IMR-90 (cell line): ENCODE results near the gene VPS35L. TPM values are rescaled to one million over a fixed set of nuclear protein-coding genes. Genes with fewer than 3 reads are reported as not detected.

Experiments
- ATAC-seq: fragments of 200-7000 bp; cut with Tn5 transposase; 2 replicates; pipeline ENCODE4 v1.9.1; 2020; ENCODE audit warnings: low read depth, mild to moderate bottlenecking, moderate library complexity
- BruUV-seq: library from RNA; stranded (reverse); fragments of 400-500 nt; replicated peaks from 2 replicates; lab custom pipeline; 2021; lab: Mats Ljungman, UMichigan
- CTCF ChIA-PET: fragments of 300-600 bp; formaldehyde crosslinking; extraction: SDS; loops from one replicate; lab custom pipeline; 2021; ENCODE audit warnings: antibody characterized with exemption; lab: Yijun Ruan, JAX
- POLR2A ChIA-PET: fragments of 300-600 bp; sonication (Branson Sonifier 250); formaldehyde crosslinking; loops from one replicate; lab custom pipeline; 2022; ENCODE audit warnings: antibody characterized with exemption; ENCODE audit not compliant: unreplicated experiment; lab: Charles Lee
- DNase-seq: peaks from one replicate; pipeline ENCODE4 v3.0.0; 2013
- H2AFZ ChIP-seq: replicated peaks from 2 replicates; pipeline ENCODE3; 2013; ENCODE audit warnings: low read length, mild to moderate bottlenecking; ENCODE audit not compliant: poor library complexity
- H2AK5ac ChIP-seq: 2 replicates; pipeline ENCODE4 v1.6.1; 2013; ENCODE audit warnings: low read depth, low read length, inconsistent platforms
- H2AK9ac ChIP-seq: replicated peaks from 2 replicates; pipeline ENCODE3; 2013; ENCODE audit warnings: mild to moderate bottlenecking, low read depth, low read length, moderate library complexity; ENCODE audit not compliant: poor library complexity
- H2BK120ac ChIP-seq: 2 replicates; pipeline ENCODE4 v1.6.1; 2013; ENCODE audit warnings: low read depth, low read length, inconsistent platforms
- H2BK15ac ChIP-seq: 3 replicates; pipeline ENCODE4 v1.6.1; 2013; ENCODE audit warnings: low read depth, low read length, inconsistent platforms
- H2BK20ac ChIP-seq: 2 replicates; pipeline ENCODE4 v1.6.1; 2013; ENCODE audit warnings: low read depth, mild to moderate bottlenecking, inconsistent platforms, low read length, moderate library complexity
- H2BK5ac ChIP-seq: 2 replicates; pipeline ENCODE4 v1.6.1; 2013; ENCODE audit warnings: mild to moderate bottlenecking, low read depth, low read length, inconsistent platforms; ENCODE audit not compliant: poor library complexity, severe bottlenecking
- H3K14ac ChIP-seq: replicated peaks from 2 replicates; pipeline ENCODE4 v1.6.1; 2013; ENCODE audit warnings: low read depth, low read length, inconsistent platforms
- H3K18ac ChIP-seq: 2 replicates; pipeline ENCODE4 v1.6.1; 2013; ENCODE audit warnings: low read depth, low read length, control low read depth
- H3K23ac ChIP-seq: 2 replicates; pipeline ENCODE4 v1.6.1; 2013; ENCODE audit warnings: low read depth, low read length, inconsistent platforms
- H3K27ac ChIP-seq: 2 replicates; pipeline ENCODE4 v1.5.1; 2013; ENCODE audit warnings: mild to moderate bottlenecking, control low read depth, low read length; ENCODE audit not compliant: insufficient read depth
- H3K27me3 ChIP-seq: 2 replicates; pipeline ENCODE4 v1.6.1; 2013; ENCODE audit warnings: low read length; ENCODE audit not compliant: control insufficient read depth, insufficient read depth
- H3K36me3 ChIP-seq: 2 replicates; pipeline ENCODE4 v1.6.1; 2013; ENCODE audit warnings: low read length, mixed read lengths; ENCODE audit not compliant: control insufficient read depth, insufficient read depth
- H3K4ac ChIP-seq: 2 replicates; pipeline ENCODE4 v1.6.1; 2013; ENCODE audit warnings: low read depth, low read length, inconsistent platforms
- H3K4me1 ChIP-seq: 2 replicates; pipeline ENCODE4 v1.6.1; 2013; ENCODE audit warnings: low read length, mixed read lengths; ENCODE audit not compliant: control insufficient read depth, insufficient read depth
- H3K4me2 ChIP-seq: 2 replicates; pipeline ENCODE4 v1.6.1; 2013; ENCODE audit warnings: low read depth, mild to moderate bottlenecking, control low read depth, low read length, moderate library complexity
- H3K4me3 ChIP-seq: 2 replicates; pipeline ENCODE4 v1.5.1; 2013; ENCODE audit warnings: low read depth, mild to moderate bottlenecking, control low read depth, low read length, moderate library complexity; ENCODE audit not compliant: insufficient read depth
- H3K56ac ChIP-seq: 2 replicates; pipeline ENCODE4 v1.6.1; 2013; ENCODE audit warnings: low read length, inconsistent platforms; ENCODE audit not compliant: insufficient read depth; ENCODE audit errors: extremely low read depth
- H3K79me1 ChIP-seq, 2 experiments: 2 replicates each; pipeline ENCODE4 v1.6.1; 2013; ENCODE audit warnings: low read length in 2 of 2, inconsistent platforms in 1 of 2, low read depth in 1 of 2
- H3K9ac ChIP-seq: 2 replicates; pipeline ENCODE4 v1.6.1; 2013; ENCODE audit warnings: low read depth, low read length, control low read depth
- H3K9me1 ChIP-seq: 2 replicates; pipeline ENCODE4 v1.6.1; 2013; ENCODE audit warnings: low read length, inconsistent platforms; ENCODE audit not compliant: insufficient read depth
- H3K9me3 ChIP-seq: 2 replicates; pipeline ENCODE4 v1.6.1; 2013; ENCODE audit warnings: low read length; ENCODE audit not compliant: control insufficient read depth, insufficient read depth
- H4K20me1 ChIP-seq: 2 replicates; pipeline ENCODE4 v1.6.1; 2013; ENCODE audit warnings: low read length, inconsistent platforms; ENCODE audit not compliant: insufficient read depth
- H4K5ac ChIP-seq: 2 replicates; pipeline ENCODE4 v1.6.1; 2013; ENCODE audit warnings: mild to moderate bottlenecking, low read depth, low read length, control low read depth
- H4K8ac ChIP-seq, 2 experiments: 2 replicates each; pipeline ENCODE4 v1.6.1; 2013; ENCODE audit warnings: low read depth in 2 of 2, low read length in 2 of 2, control low read depth in 1 of 2, inconsistent platforms in 1 of 2
- H4K91ac ChIP-seq: 2 replicates; pipeline ENCODE4 v1.6.1; 2013; ENCODE audit warnings: low read depth, low read length, inconsistent platforms; ENCODE audit not compliant: insufficient read depth
- BHLHE40 ChIP-seq: fragments of 150-350 bp; IDR thresholded peaks from 2 replicates; pipeline ENCODE4 v1.6.1; 2016; ENCODE audit warnings: mild to moderate bottlenecking, low read depth, low read length
- CEBPB ChIP-seq: IDR thresholded peaks from 2 replicates; pipeline ENCODE4 v1.6.1; 2012; ENCODE audit warnings: low read depth, low read length, improper control_type of control experiment
- CHD1 ChIP-seq: IDR thresholded peaks from 2 replicates; pipeline ENCODE4 v1.6.1; 2012; ENCODE audit warnings: low read depth, low read length, improper control_type of control experiment
- CTCF ChIP-seq: conservative IDR thresholded peaks from 2 replicates; pipeline ENCODE4 v1.5.1; 2012; ENCODE audit warnings: mild to moderate bottlenecking, low read depth, low read length, improper control_type of control experiment
- ELK1 ChIP-seq: fragments of 150-350 bp; IDR thresholded peaks from 2 replicates; pipeline ENCODE4 v1.6.1; 2016; ENCODE audit warnings: low read depth, mild to moderate bottlenecking, low read length, moderate library complexity, borderline replicate concordance
- FOS ChIP-seq: fragments of 150-350 bp; IDR thresholded peaks from 2 replicates; pipeline ENCODE4 v1.6.1; 2016; ENCODE audit warnings: low read depth, low read length
- MAFK ChIP-seq: IDR thresholded peaks from 2 replicates; pipeline ENCODE4 v1.6.1; 2012; ENCODE audit warnings: low read depth, low read length, improper control_type of control experiment
- MAZ ChIP-seq: IDR thresholded peaks from 2 replicates; pipeline ENCODE4 v1.6.1; 2012; ENCODE audit warnings: low read depth, mild to moderate bottlenecking, low read length, improper control_type of control experiment, moderate library complexity, borderline replicate concordance
- MXI1 ChIP-seq: IDR thresholded peaks from 2 replicates; pipeline ENCODE4 v1.6.1; 2012; ENCODE audit warnings: low read depth, mild to moderate bottlenecking, low read length, moderate library complexity, borderline replicate concordance
- POLR2A ChIP-seq: IDR thresholded peaks from 2 replicates; pipeline ENCODE4 v1.6.1; 2012; ENCODE audit warnings: mild to moderate bottlenecking, low read depth, low read length
- RFX5 ChIP-seq: IDR thresholded peaks from 2 replicates; pipeline ENCODE4 v1.8.0; 2012; ENCODE audit warnings: low read depth, mild to moderate bottlenecking, low read length, moderate library complexity
- USF2 ChIP-seq: fragments of 150-350 bp; IDR thresholded peaks from 2 replicates; pipeline ENCODE4 v1.6.1; 2017; ENCODE audit warnings: mild to moderate bottlenecking, antibody characterized with exemption, low read length, low read depth
- WGBS, 2 experiments: methylation state at CpG; one replicate each; pipeline versions ENCODE4 v1.1.5 to v1.1.7; 2013; ENCODE audit warnings: missing lambda C conversion rate in 2 of 2; ENCODE audit not compliant: insufficient read length in 1 of 2; ENCODE audit errors: extremely low coverage in 2 of 2; 5-methylcytosine and 5-hydroxymethylcytosine counted together
- dilution Hi-C: fragments of 300-500 bp; cut with HindIII; formaldehyde crosslinking; loops from one replicate; pipeline ENCODE4 v1.14.3; 2018; ENCODE audit warnings: low sequenced_read_pairs; ENCODE audit not compliant: unreplicated experiment
- in situ Hi-C: fragments of 300-500 bp; cut with MboI; formaldehyde crosslinking; loops from 3 replicates; pipeline ENCODE4 v1.14.3; 2019; ENCODE audit warnings: low sequenced_read_pairs, inconsistent platforms, mixed read lengths
- intact Hi-C: fragments of 100-400 bp; cut with micrococcal nuclease; formaldehyde crosslinking; loops from 2 replicates; pipeline ENCODE4 v1.10.0; 2022
- polyA plus RNA-seq, 3 experiments: library from polyadenylated mRNA; depleted of rRNA; stranded (reverse); fragments of >200 nt; gene quantifications; 2 replicates each; pipeline ENCODE4 v1.2.3, GENCODE V29; 2012; ENCODE audit warnings: low replicate concordance in 1 of 3
- total RNA-seq: library from RNA; depleted of rRNA; stranded (reverse); fragments of >200 nt; gene quantifications from 2 replicates; pipeline ENCODE4 v1.2.3, GENCODE V29; 2012

The VPS35L gene
- total and polyA plus RNA-seq, 2 of the 4 experiments (the other 2 are of a cell fraction), result 28.0 to 40.1 TPM

GRCh38 chr16:19644877-19645276 lies 89.4 kb downstream of the VPS35L start:
- BruUV-seq, result no TSS peak
- Histone ChIP-seq H3K18ac (no peak overlapping the region), H3K79me1 (no peaks in the 10 kb centered on the region), H4K8ac (no peak overlapping the region), H3K27ac (no peak overlapping the region), H2AFZ (no peak overlapping the region), H3K36me3 (peaks cover 8% of the 10 kb centered on the region; the same call in 1 of the 2 replicates), H3K4ac (no peak overlapping the region), H2AK5ac (no peak overlapping the region), H3K14ac (no peak overlapping the region), H2BK20ac (no peak overlapping the region), H2AK9ac (no peak overlapping the region), H3K9ac (no peak overlapping the region), H3K23ac (no peak overlapping the region), H3K27me3 (no peaks in the 10 kb centered on the region), H3K9me1 (no peaks in the 10 kb centered on the region), H3K4me3 (no peak overlapping the region), H3K9me3 (no peaks in the 10 kb centered on the region), H4K91ac (no peak overlapping the region), H2BK5ac (no peak overlapping the region), H3K4me2 (no peak overlapping the region), H2BK120ac (no peak overlapping the region), H4K5ac (no peak overlapping the region), H2BK15ac (no peak overlapping the region), H4K20me1 (no peaks in the 10 kb centered on the region), H3K56ac (no peak overlapping the region), H3K4me1 (no peaks in the 10 kb centered on the region)
- in situ Hi-C loops (no loop called here), dilution Hi-C loops (no loop called here), intact Hi-C loops (no loop called here)
- no CpG with 5 or more reads among the region's 4 CpGs for WGBS, 2 experiments
- POLR2A ChIA-PET, result no interaction called here
- no peak for TF ChIP-seq CHD1
- TF ChIP-seq MAFK, result no peak
- no peak for TF ChIP-seq MXI1
- no peak for TF ChIP-seq FOS
- no peak for TF ChIP-seq USF2
- TF ChIP-seq RFX5, result no peak
- TF ChIP-seq BHLHE40, result no peak
- TF ChIP-seq POLR2A, result no peak
- no peak for TF ChIP-seq MAZ
- TF ChIP-seq CEBPB, result no peak
- no peak for TF ChIP-seq ELK1
- TF ChIP-seq CTCF, result no peak
- ATAC-seq, result peak; percentile 17; the same call in 1 of the 2 replicates
- DNase-seq, result peak; percentile 14
- CTCF ChIA-PET, result no interaction called here
